Skeletal muscle satellite cell (primary cell): Measurements from ENCODE around the gene TRMT44.
A peak's percentile ranks its signal among the peaks of the same experiment; 100 is the strongest.

Source experiments
- H3K27me3 ChIP-seq: 2 replicates; pipeline ENCODE4 v1.7.0; 2013; ENCODE audit warnings: low read length; ENCODE audit not compliant: control insufficient read depth, insufficient read depth
- H3K36me3 ChIP-seq: 2 replicates; pipeline ENCODE4 v1.7.0; 2013; ENCODE audit warnings: mild to moderate bottlenecking, control low read depth, low read length; ENCODE audit not compliant: insufficient read depth
- H3K4me1 ChIP-seq: 2 replicates; pipeline ENCODE4 v1.7.0; 2013; ENCODE audit warnings: low read length; ENCODE audit not compliant: control insufficient read depth, insufficient read depth
- H3K4me2 ChIP-seq: 2 replicates; pipeline ENCODE4 v1.7.0; 2013; ENCODE audit warnings: mild to moderate bottlenecking, low read length
- H3K4me3 ChIP-seq: 2 replicates; pipeline ENCODE4 v1.7.0; 2013; ENCODE audit warnings: low read length
- H3K9ac ChIP-seq: 2 replicates; pipeline ENCODE4 v1.7.0; 2013; ENCODE audit warnings: mild to moderate bottlenecking, low read depth, low read length, moderate library complexity
- H3K9me3 ChIP-seq: replicated peaks from 2 replicates; pipeline ENCODE4 v1.7.0; 2013; ENCODE audit warnings: mild to moderate bottlenecking, control low read depth, low read length

TRMT44 gene

DNA sequence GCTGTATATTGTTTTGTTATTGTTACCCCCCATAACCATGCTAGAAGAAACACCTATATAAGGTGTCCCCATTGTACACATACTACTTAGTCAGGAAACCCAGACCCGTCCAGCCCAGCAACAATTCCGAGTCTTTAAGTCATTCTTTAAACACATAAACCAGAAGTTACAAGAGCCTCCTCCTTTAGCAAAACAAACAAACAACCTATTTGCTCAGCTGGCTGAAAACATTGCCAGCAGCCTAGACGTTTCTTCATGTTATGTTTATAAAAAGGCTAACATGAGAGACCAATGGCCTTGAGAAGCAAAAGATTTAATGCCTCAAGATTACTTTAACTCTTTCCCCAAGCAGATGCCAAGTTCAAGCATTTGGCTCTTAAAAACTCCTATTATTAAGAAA, 1.4 kb upstream of the TRMT44 start:
- Histone ChIP-seq H3K27me3 (no peaks in the 10 kb centered on the region), H3K9ac (peak overlapping the region; percentile 91), H3K9me3 (no peaks in the 10 kb centered on the region), H3K36me3 (no peaks in the 10 kb centered on the region), H3K4me1 (peaks cover 37% of the 10 kb centered on the region), H3K4me2 (peak overlapping the region; percentile 80), H3K4me3 (peak overlapping the region; percentile 77)

DNA sequence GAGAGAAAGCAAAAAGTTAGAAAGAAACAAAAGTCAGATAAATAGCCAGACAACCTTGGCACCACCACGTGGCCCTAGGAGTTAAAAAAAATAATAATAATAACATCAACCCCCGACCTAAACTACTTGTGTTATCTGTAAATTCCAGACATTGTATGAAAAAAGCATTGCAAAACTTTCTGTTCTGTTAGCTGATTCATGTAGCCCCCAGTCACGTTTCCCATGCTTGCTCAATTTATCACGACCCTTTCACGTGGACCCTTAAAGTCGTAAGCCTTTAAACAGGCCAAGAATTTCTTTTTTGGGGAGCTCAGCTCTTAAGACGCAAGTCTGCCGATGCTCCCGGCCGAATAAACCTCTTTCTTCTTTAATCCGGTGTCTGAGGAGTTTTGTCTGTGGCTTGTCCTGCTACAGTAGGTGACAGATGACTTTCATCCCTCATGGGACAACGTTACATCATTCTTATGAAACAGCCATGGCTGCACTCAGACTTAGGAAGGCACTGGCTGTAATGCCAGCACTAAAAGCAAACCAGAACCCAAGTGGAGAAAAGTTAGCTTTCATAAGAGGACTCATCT, 574 bp upstream of the TRMT44 start:
- peak overlapping the region; percentile 77 for H3K4me3 ChIP-seq
- H3K4me2 ChIP-seq: peak overlapping the region; percentile 80
- peak overlapping the region; percentile 91 for H3K9ac ChIP-seq
- H3K9me3 ChIP-seq: no peaks in the 10 kb centered on the region
- H3K36me3 ChIP-seq: no peaks in the 10 kb centered on the region
- peaks cover 37% of the 10 kb centered on the region for H3K4me1 ChIP-seq
- no peaks in the 10 kb centered on the region for H3K27me3 ChIP-seq

DNA sequence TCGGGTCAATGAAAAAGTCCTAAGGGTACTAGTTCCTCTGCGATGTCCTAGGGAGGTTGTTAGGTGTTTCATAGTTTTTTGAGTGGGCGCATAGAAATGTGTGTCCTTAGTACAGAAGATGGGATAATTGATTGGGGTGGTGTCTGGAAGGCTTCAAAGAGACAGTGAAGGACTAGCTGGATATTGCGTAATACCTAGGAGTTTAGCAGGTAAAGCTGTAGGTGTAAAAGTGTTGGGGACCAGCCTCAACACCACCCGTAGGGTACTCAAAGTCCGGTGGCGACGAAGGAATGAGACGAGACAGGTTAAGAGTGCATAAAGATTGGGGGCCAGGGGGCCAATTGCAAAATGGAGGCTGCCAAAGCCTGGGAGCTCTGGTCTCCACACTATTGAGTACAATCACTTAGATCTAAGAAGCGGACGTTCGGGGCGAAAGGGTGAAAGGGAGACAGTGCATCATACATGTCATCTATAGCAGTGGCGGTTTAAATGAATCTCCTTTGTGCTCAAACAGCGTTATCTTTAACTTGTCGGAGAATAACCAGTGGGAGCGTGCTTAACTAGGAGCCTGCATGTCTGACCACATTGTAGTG, 1.0 kb downstream of the TRMT44 start:
- Histone ChIP-seq H3K4me3 (peak overlapping the region; percentile 77), H3K4me2 (peak overlapping the region; percentile 80), H3K9me3 (no peaks in the 10 kb centered on the region), H3K9ac (peak overlapping the region; percentile 91), H3K36me3 (peaks cover 3% of the 10 kb centered on the region), H3K4me1 (peaks cover 30% of the 10 kb centered on the region), H3K27me3 (no peaks in the 10 kb centered on the region)

GRCh38 chr4:8442596-8443358, 2.2 kb downstream of the TRMT44 start:
- Histone ChIP-seq H3K27me3 (no peaks in the 10 kb centered on the region), H3K36me3 (peaks cover 14% of the 10 kb centered on the region), H3K4me1 (peaks cover 30% of the 10 kb centered on the region), H3K4me2 (peak overlapping the region; percentile 80), H3K4me3 (peak overlapping the region; percentile 77), H3K9ac (peak overlapping the region; percentile 91), H3K9me3 (no peaks in the 10 kb centered on the region)

DNA sequence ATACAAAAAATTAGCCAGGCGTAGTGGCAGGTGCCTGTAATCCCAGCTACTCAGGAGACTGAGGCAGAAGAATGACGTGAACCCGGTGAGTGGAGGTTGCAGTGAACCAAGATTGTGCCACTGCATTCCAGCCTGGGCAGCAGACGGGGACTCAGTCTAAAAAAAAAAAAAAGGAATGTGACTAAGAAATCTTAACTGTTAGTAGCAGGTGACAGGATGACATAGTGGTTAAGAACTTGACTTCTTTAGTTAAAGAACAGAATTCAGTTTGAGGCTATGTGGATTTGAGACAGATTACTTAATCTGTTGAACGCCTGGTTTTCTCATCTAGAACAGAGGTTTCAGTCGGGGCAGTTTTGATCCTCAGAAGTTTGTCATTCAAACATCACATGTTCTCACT, 3.2 kb downstream of the TRMT44 start:
- Histone ChIP-seq H3K9ac (no peak overlapping the region), H3K4me3 (no peak overlapping the region), H3K9me3 (no peaks in the 10 kb centered on the region), H3K4me2 (no peak overlapping the region), H3K4me1 (peaks cover 30% of the 10 kb centered on the region), H3K27me3 (no peaks in the 10 kb centered on the region), H3K36me3 (peaks cover 14% of the 10 kb centered on the region)

- Histone ChIP-seq H3K9me3 (no peaks in the 10 kb centered on the region), H3K27me3 (no peaks in the 10 kb centered on the region), H3K36me3 (peaks cover 22% of the 10 kb centered on the region), H3K9ac (no peak overlapping the region), H3K4me1 (peaks cover 23% of the 10 kb centered on the region), H3K4me2 (no peak overlapping the region), H3K4me3 (no peak overlapping the region)
These were observed 5.5 kb downstream of the TRMT44 start for GRCh38 chr4:8446122-8446521.

- Histone ChIP-seq H3K9ac (no peak overlapping the region), H3K36me3 (peaks cover 64% of the 10 kb centered on the region)
These were observed 11.0 kb downstream of the TRMT44 start for GRCh38 chr4:8451440-8452182.

DNA sequence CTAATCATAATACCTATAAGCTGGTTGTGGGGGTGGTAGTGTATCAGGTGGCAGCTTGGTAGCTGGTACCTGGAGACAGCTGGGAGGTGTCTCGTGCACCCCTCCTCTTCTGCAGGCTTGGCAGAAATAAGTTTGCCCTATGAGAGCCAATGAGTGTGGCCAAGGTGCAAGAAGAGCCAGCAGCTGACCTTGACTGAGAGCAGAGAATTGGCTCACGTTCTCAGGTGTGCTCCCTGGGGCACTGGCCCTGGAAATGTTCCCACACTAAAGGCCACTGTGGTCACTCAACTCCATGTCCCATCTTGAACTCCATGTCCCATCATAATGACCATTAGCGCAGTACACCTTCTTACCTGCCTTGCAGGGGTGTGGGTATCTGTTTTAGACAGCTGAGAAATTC, 13.4 kb downstream of the TRMT44 start:
- Histone ChIP-seq H3K4me2 (no peak overlapping the region), H3K27me3 (no peaks in the 10 kb centered on the region), H3K9ac (no peak overlapping the region), H3K9me3 (no peaks in the 10 kb centered on the region), H3K4me3 (no peak overlapping the region), H3K4me1 (no peaks in the 10 kb centered on the region), H3K36me3 (peaks cover 61% of the 10 kb centered on the region)

More at GRCh38 chr4:8451440-8452182, 11.0 kb downstream of the TRMT44 start:
- H3K9me3 ChIP-seq: no peaks in the 10 kb centered on the region
- no peaks in the 10 kb centered on the region for H3K4me1 ChIP-seq
- H3K4me2 ChIP-seq: no peak overlapping the region
- no peak overlapping the region for H3K4me3 ChIP-seq
- H3K27me3 ChIP-seq: no peaks in the 10 kb centered on the region

DNA sequence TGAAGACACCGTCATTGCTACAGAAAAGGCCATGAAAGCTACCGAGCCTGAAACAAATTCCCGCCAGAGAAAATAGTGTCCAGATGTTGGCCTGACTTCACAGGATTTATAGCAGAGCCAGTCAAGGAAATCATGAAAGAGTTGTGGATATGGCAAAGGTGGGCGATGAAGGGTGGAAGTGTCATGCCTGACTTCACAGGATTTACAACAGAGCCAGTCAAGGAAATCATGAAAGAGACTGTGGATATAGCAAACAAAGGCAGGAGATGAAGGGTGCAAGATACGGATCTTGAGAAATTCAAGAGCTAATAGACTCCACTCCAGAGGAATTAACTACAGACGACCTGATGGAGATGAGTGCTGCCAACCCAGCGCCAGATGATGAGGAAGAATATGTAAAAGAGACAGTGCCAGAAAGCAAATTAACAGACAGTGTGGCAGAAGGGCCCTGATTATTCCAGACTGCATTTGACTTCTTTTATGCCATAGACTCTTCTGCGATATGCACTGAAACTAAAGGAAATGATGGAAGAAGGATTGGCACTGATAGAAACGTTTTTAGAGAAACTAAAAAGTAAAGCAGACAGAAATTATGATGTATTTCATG, 17.2 kb downstream of the TRMT44 start:
- H3K4me3 ChIP-seq: no peak overlapping the region
- H3K36me3 ChIP-seq: peaks cover 51% of the 10 kb centered on the region

DNA sequence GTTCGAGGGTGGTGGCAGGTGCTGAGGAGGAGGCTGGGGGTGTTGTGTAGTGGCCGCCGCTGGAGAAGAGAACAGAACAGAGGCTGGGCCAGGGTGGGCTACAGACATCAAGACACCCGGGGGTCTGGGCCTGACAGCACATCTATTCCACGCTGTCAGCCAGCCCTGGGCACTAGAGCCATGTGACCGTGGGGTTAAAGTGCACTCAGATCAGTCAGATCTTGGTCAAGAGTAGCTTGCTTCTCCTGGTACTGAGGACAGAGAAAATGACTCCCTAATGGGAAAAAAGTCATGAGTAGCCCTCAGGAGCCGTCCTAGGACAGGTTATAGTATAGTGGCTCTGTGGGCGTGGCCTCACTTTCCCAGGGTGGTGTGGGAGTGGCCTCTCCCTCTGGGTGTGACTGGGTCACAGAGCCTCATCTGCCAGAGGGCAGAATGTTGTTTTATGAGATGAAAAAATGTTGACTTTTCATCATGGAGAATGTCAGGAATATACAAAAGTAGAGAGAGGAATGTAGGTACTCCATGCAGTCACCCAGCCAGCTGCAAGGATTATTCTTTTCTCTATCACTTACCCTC, 19.4 kb downstream of the TRMT44 start:
- peaks cover 35% of the 10 kb centered on the region for H3K36me3 ChIP-seq
- H3K27me3 ChIP-seq: no peaks in the 10 kb centered on the region
- no peak overlapping the region for H3K4me3 ChIP-seq
- H3K9me3 ChIP-seq: no peaks in the 10 kb centered on the region
- no peaks in the 10 kb centered on the region for H3K4me1 ChIP-seq
- H3K4me2 ChIP-seq: no peak overlapping the region
- no peak overlapping the region for H3K9ac ChIP-seq

More for the DNA sequence above, 17.2 kb downstream of the TRMT44 start:
- no peaks in the 10 kb centered on the region for H3K27me3 ChIP-seq
- no peak overlapping the region for H3K4me2 ChIP-seq
- H3K9ac ChIP-seq: no peak overlapping the region
- H3K9me3 ChIP-seq: no peaks in the 10 kb centered on the region
- no peaks in the 10 kb centered on the region for H3K4me1 ChIP-seq

DNA sequence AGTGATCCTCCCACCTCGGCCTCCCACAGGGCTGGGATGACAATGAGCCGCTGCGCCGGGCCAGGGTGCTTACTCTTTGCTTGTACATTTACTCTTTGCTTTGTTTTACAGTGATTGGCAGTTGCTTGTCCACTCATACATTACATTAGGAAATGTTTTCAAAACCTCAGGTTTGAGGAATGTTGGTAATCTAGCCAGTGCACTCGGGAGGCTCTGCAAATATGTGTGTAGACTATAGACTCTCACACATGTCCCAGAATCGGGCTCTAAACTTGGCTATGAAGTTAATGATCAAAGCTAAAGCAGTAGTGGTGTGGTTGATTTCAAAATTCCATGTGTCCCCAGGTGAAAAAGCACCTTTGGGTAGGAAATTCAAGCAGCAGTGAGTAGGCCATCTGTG, 20.5 kb downstream of the TRMT44 start:
- peaks cover 36% of the 10 kb centered on the region for H3K36me3 ChIP-seq
- no peak overlapping the region for H3K4me3 ChIP-seq
- no peaks in the 10 kb centered on the region for H3K9me3 ChIP-seq
- H3K9ac ChIP-seq: no peak overlapping the region
- no peaks in the 10 kb centered on the region for H3K4me1 ChIP-seq
- H3K4me2 ChIP-seq: no peak overlapping the region
- no peaks in the 10 kb centered on the region for H3K27me3 ChIP-seq
